ENCODE measurements around the gene DDAH1.

DNA sequence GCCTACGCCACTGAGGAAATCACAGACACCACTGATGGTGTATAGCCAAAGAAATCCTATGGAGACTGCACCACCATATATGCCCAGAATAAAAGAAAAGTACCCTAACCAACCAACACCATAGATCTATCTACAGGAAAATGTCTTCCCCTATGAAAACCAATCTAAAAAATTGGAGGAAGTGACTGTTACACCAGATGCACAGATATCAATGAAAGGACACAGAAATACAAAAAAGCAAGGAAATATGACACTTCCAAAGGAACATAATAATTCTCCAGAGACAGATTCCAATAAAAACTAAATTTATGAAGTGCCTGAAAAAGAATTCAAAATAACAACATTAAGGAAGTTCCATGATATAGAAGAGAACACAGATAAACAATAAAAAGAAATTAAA is 131.8 kb downstream of the DDAH1 start:
- TF ChIP-seq, protein P1, sequence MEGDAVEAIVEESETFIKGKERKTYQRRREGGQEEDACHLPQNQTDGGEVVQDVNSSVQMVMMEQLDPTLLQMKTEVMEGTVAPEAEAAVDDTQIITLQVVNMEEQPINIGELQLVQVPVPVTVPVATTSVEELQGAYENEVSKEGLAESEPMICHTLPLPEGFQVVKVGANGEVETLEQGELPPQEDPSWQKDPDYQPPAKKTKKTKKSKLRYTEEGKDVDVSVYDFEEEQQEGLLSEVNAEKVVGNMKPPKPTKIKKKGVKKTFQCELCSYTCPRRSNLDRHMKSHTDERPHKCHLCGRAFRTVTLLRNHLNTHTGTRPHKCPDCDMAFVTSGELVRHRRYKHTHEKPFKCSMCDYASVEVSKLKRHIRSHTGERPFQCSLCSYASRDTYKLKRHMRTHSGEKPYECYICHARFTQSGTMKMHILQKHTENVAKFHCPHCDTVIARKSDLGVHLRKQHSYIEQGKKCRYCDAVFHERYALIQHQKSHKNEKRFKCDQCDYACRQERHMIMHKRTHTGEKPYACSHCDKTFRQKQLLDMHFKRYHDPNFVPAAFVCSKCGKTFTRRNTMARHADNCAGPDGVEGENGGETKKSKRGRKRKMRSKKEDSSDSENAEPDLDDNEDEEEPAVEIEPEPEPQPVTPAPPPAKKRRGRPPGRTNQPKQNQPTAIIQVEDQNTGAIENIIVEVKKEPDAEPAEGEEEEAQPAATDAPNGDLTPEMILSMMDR (conservative IDR thresholded peaks at IDR 0.05) = no peak
- no peak for TF ChIP-seq ZFX (IDR thresholded peaks at IDR 0.05)
